Activated CD4-positive, alpha-beta T cell treated with anti-CD3 and anti-CD28 coated beads for 36 hours (primary cell): Measurements from ENCODE around the gene TCF4. TPM values are rescaled to one million over a fixed set of nuclear protein-coding genes. Genes with fewer than 3 reads are reported as not detected.

Experiments
- ATAC-seq: fragments of 200-7000 bp; cut with Tn5 transposase; one replicate; pipeline ENCODE4 v1.10.0; 2021; ENCODE audit warnings: mild to moderate bottlenecking, moderate library complexity
- CTCF ChIA-PET: fragments of 350-600 bp; sonication (Branson Sonifier 250); formaldehyde crosslinking; loops from one replicate; lab custom pipeline; 2021; ENCODE audit warnings: antibody characterized with exemption; lab: Charles Lee
- POLR2A ChIA-PET: fragments of 350-600 bp; sonication (Branson Sonifier 250); formaldehyde crosslinking; loops from one replicate; lab custom pipeline; 2021; ENCODE audit warnings: antibody characterized with exemption, inconsistent platforms; lab: Charles Lee
- DNase-seq: peaks from one replicate; pipeline ENCODE4 v3.0.0-alpha.2; 2020
- H3K27ac Mint-ChIP-seq: one replicate; pipeline ENCODE4 v1.8.0; 2021; ENCODE audit warnings: mixed read lengths
- H3K27me3 Mint-ChIP-seq: one replicate; pipeline ENCODE4 v1.8.0; 2021; ENCODE audit warnings: mixed read lengths
- H3K36me3 Mint-ChIP-seq: one replicate; pipeline ENCODE4 v1.8.0; 2021; ENCODE audit warnings: low read depth, mixed read lengths
- H3K4me1 Mint-ChIP-seq: one replicate; pipeline ENCODE4 v1.8.0; 2021; ENCODE audit warnings: mixed read lengths
- H3K4me3 Mint-ChIP-seq: one replicate; pipeline ENCODE4 v1.8.0; 2021; ENCODE audit warnings: mild to moderate bottlenecking, moderate library complexity, mixed read lengths
- H3K9me3 Mint-ChIP-seq: one replicate; pipeline ENCODE4 v1.8.0; 2021; ENCODE audit warnings: low read depth, mixed read lengths
- intact Hi-C, 2 experiments: fragments of 100-400 bp; cut with DNase I in 1 of 2; cut with micrococcal nuclease in 1 of 2; formaldehyde crosslinking; loops; one replicate each; pipeline versions ENCODE4 v1.14.2 to v1.15.1; 2022 to 2024; cut with DNase I, micrococcal nuclease
- total RNA-seq, 2 experiments: library from RNA; stranded (reverse); gene quantifications; one replicate each; pipeline ENCODE4 v1.2.3, GENCODE V29; 2021

The TCF4 gene
- total RNA-seq, 2 experiments from 2014 or later: 0.69 to 1.9 TPM

- no peaks in the 10 kb centered on the region for H3K36me3 Mint-ChIP-seq
- intact Hi-C loops: no loop called here
- no peak overlapping the region for H3K27ac Mint-ChIP-seq
- H3K4me1 Mint-ChIP-seq: no peaks in the 10 kb centered on the region
- CTCF ChIA-PET: no interaction called here
- DNase-seq: no peak
- POLR2A ChIA-PET: no interaction called here
- ATAC-seq: no peak
- H3K4me3 Mint-ChIP-seq: no peak overlapping the region
- no peaks in the 10 kb centered on the region for H3K9me3 Mint-ChIP-seq
- peaks cover 1% of the 10 kb centered on the region for H3K27me3 Mint-ChIP-seq
These were observed 19.8 kb upstream of the TCF4 start for GRCh38 chr18:55607773-55608172.

GRCh38 chr18:55605733-55606338, 17.8 kb upstream of the TCF4 start:
- peaks cover 1% of the 10 kb centered on the region for H3K27me3 Mint-ChIP-seq
- H3K4me1 Mint-ChIP-seq: no peaks in the 10 kb centered on the region
- no peak overlapping the region for H3K27ac Mint-ChIP-seq
- intact Hi-C loops: no loop called here
- no peak for ATAC-seq
- H3K9me3 Mint-ChIP-seq: no peaks in the 10 kb centered on the region
- no peak for DNase-seq
- ChIA-PET CTCF (no interaction called here), POLR2A (no interaction called here)
- no peak overlapping the region for H3K4me3 Mint-ChIP-seq
- H3K36me3 Mint-ChIP-seq: no peaks in the 10 kb centered on the region

GRCh38 chr18:55603775-55604174, 15.8 kb upstream of the TCF4 start:
- Mint-ChIP-seq H3K9me3 (no peaks in the 10 kb centered on the region), H3K4me3 (no peak overlapping the region), H3K4me1 (no peaks in the 10 kb centered on the region), H3K36me3 (no peaks in the 10 kb centered on the region), H3K27me3 (peaks cover 1% of the 10 kb centered on the region), H3K27ac (no peak overlapping the region)
- POLR2A ChIA-PET: no interaction called here
- intact Hi-C loops: no loop called here
- CTCF ChIA-PET: interaction anchor here (1.5 kb wide), 1 partner anchor 192 kb away, joined by 3 read pairs; no protein-coding TSS in a partner anchor
- no peak for DNase-seq
- ATAC-seq: no peak

- H3K4me3 Mint-ChIP-seq: no peak overlapping the region
- H3K27me3 Mint-ChIP-seq: peaks cover 3% of the 10 kb centered on the region
- no peak overlapping the region for H3K27ac Mint-ChIP-seq
- no peak for ATAC-seq
- CTCF ChIA-PET: interaction anchor here (0.5 kb wide), 1 partner anchor 487 kb away, joined by 3 read pairs; no protein-coding TSS in a partner anchor
- no peak for DNase-seq
- POLR2A ChIA-PET: no interaction called here
- H3K36me3 Mint-ChIP-seq: no peaks in the 10 kb centered on the region
- H3K9me3 Mint-ChIP-seq: no peaks in the 10 kb centered on the region
- peaks cover 8% of the 10 kb centered on the region for H3K4me1 Mint-ChIP-seq
- intact Hi-C loops: no loop called here
These were observed 5.9 kb upstream of the TCF4 start for GRCh38 chr18:55593888-55594287.

- CTCF ChIA-PET: interaction anchor here (1.0 kb wide), 1 partner anchor 849 kb away, joined by 3 read pairs; no protein-coding TSS in a partner anchor
- peaks cover 14% of the 10 kb centered on the region for H3K4me1 Mint-ChIP-seq
- no peak overlapping the region for H3K27ac Mint-ChIP-seq
- DNase-seq (no peak), ATAC-seq (no peak)
- no peak overlapping the region for H3K4me3 Mint-ChIP-seq
- no peaks in the 10 kb centered on the region for H3K9me3 Mint-ChIP-seq
- POLR2A ChIA-PET: no interaction called here
- peaks cover 7% of the 10 kb centered on the region for H3K27me3 Mint-ChIP-seq
- H3K36me3 Mint-ChIP-seq: no peaks in the 10 kb centered on the region
- intact Hi-C loops: no loop called here
These were observed 4.6 kb upstream of the TCF4 start for GRCh38 chr18:55592572-55592971.

GRCh38 chr18:55592106-55592505, 4.1 kb upstream of the TCF4 start:
- Mint-ChIP-seq H3K4me3 (no peak overlapping the region), H3K27ac (no peak overlapping the region), H3K27me3 (peaks cover 11% of the 10 kb centered on the region), H3K9me3 (no peaks in the 10 kb centered on the region), H3K36me3 (no peaks in the 10 kb centered on the region), H3K4me1 (peaks cover 17% of the 10 kb centered on the region)
- intact Hi-C loops: no loop called here
- no peak for DNase-seq
- ChIA-PET CTCF (interaction anchor here (1.0 kb wide), 1 partner anchor 849 kb away, joined by 3 read pairs; no protein-coding TSS in a partner anchor), POLR2A (no interaction called here)
- ATAC-seq: no peak

- intact Hi-C loops: loop anchor here (1.0 to 10.0 kb wide), 8 partner anchors 100 to 1845 kb away; partner anchors contain the start of genes ONECUT2 (in 1 of the 2) and TXNL1 (in 1 of the 2)
- Mint-ChIP-seq H3K36me3 (no peaks in the 10 kb centered on the region), H3K9me3 (no peaks in the 10 kb centered on the region), H3K4me1 (peaks cover 30% of the 10 kb centered on the region), H3K27ac (peak overlapping the region; percentile 78), H3K27me3 (peaks cover 25% of the 10 kb centered on the region), H3K4me3 (peak overlapping the region; percentile 75)
- peak; percentile 79 for ATAC-seq
- CTCF ChIA-PET: no interaction called here
- POLR2A ChIA-PET: no interaction called here
- peak; percentile 89 for DNase-seq
These were observed 1.8 kb upstream of the TCF4 start for GRCh38 chr18:55589625-55590291.

GRCh38 chr18:55588870-55589595, 1.0 kb upstream of the TCF4 start:
- no peaks in the 10 kb centered on the region for H3K36me3 Mint-ChIP-seq
- POLR2A ChIA-PET: no interaction called here
- ATAC-seq (no peak), DNase-seq (no peak)
- peaks cover 30% of the 10 kb centered on the region for H3K4me1 Mint-ChIP-seq
- no peaks in the 10 kb centered on the region for H3K9me3 Mint-ChIP-seq
- H3K4me3 Mint-ChIP-seq: peak overlapping the region; percentile 75
- intact Hi-C loops: loop anchor here (1.0 to 10.0 kb wide), 8 partner anchors 100 to 1846 kb away; partner anchors contain the start of genes ONECUT2 (in 1 of the 2) and TXNL1 (in 1 of the 2)
- H3K27ac Mint-ChIP-seq: peak overlapping the region; percentile 79
- peaks cover 25% of the 10 kb centered on the region for H3K27me3 Mint-ChIP-seq
- CTCF ChIA-PET: no interaction called here

GRCh38 chr18:55587418-55588110, 428 bp downstream of the TCF4 start:
- DNase-seq (peak; percentile 31), ATAC-seq (peak; percentile 45)
- peaks cover 30% of the 10 kb centered on the region for H3K4me1 Mint-ChIP-seq
- no peaks in the 10 kb centered on the region for H3K36me3 Mint-ChIP-seq
- H3K27me3 Mint-ChIP-seq: peaks cover 29% of the 10 kb centered on the region
- intact Hi-C loops: loop anchor here (2.0 to 10.0 kb wide), 6 partner anchors 100 to 1847 kb away; partner anchors contain the start of genes ONECUT2 (in 1 of the 2) and TXNL1 (in 1 of the 2)
- peak overlapping the region; percentile 75 for H3K4me3 Mint-ChIP-seq
- no peaks in the 10 kb centered on the region for H3K9me3 Mint-ChIP-seq
- H3K27ac Mint-ChIP-seq: peak overlapping the region; percentile 69
- ChIA-PET POLR2A (no interaction called here), CTCF (no interaction called here)

- Mint-ChIP-seq H3K9me3 (no peaks in the 10 kb centered on the region), H3K27ac (no peak overlapping the region), H3K27me3 (peaks cover 31% of the 10 kb centered on the region), H3K4me1 (peaks cover 30% of the 10 kb centered on the region), H3K36me3 (no peaks in the 10 kb centered on the region), H3K4me3 (peak overlapping the region; percentile 75)
- ATAC-seq (no peak), DNase-seq (no peak)
- ChIA-PET POLR2A (no interaction called here), CTCF (interaction anchor here (0.6 kb wide), 1 partner anchor 28 kb away, joined by 3 read pairs; no protein-coding TSS in a partner anchor)
- intact Hi-C loops: loop anchor here (5.0 to 10.0 kb wide), 5 partner anchors 99 to 1849 kb away; partner anchors contain the start of gene ONECUT2 (in 1 of the 2)
These were observed 2.0 kb downstream of the TCF4 start for GRCh38 chr18:55585920-55586561.
